GM18951 (cell line): ENCODE results near the gene MAU2.
"Not testable (repeated sequence)": the region's sequence is repeated elsewhere in the genome, so short reads cannot be mapped to it uniquely, and the experiment has no call there.

Experiments
- POLR2A ChIP-seq: IDR thresholded peaks from 4 replicates; pipeline ENCODE4 v1.6.1; 2011; ENCODE audit warnings: mild to moderate bottlenecking; ENCODE audit not compliant: insufficient read length, insufficient read depth; ENCODE audit errors: extremely low read depth
- in situ Hi-C: fragments of 300-500 bp; cut with MboI; formaldehyde crosslinking; loops from one replicate; pipeline ENCODE4 v1.12.0; 2022; ENCODE audit warnings: low sequenced_read_pairs, mixed read lengths, inconsistent platforms; ENCODE audit not compliant: unreplicated experiment

Gene MAU2

DNA sequence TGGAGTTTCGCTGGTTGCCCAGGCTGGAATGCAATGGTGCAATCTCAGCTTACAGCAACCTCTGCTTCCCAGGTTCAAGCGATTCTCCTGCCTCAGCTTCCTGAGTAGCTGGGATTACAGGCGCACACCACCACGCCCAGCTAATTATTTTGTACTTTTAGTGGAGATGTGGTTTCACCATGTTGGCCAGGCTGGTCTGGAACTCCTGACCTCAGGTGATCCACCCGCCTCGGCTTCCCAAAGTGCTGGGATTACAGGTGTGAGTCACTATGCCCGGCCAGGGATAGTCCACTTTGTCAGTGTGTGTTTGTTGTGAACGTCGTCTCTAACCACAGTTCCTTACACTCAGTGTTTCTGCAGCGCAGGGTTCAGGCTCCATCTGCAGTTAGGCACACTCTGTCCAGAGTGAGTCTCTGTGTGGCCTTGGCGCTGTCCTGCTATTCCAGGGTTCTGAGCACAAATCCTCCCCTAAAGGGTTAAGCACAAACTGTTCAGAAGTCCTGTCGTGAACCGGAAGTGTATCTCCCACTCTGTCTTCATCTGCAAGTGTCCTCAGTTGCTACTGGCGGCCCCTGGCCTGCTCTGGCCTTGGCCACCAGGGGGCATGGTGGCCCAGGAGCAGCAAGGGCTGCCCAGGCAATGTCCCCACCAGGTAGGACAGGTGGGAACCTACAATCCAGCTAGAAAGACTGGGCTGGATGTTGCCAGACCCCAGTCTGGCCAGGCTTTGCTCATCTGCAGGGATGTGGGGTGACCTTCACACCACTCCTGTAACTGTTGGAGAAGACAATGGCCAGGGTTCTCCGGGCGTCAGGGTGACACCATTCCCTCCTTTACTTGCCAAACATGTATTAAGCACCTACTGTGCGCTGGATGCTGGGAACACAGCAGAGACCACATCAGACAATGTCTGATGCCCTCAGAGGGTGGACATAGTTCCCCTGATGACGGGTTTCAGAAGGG lies 46.1 kb downstream of the MAU2 start:
- TF ChIP-seq POLR2A, result no peak

DNA sequence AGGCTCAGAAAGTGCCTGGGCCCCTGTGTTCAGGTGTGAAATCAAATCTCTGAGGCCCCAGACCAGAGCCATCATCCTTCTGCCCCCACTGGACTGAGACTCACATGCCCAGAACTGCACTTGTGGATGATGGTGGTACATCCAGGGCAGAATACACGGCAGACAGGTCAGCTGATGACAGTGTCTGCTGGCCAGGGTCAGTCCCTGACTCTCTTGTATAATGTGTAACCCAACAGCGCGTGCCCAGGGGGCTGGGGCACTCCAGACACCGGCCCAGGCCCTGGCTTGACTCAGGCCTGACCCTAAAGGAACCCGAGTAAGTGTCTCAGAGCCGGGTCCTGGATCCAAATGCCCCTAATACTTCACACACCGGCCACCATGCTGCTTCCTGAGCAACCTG lies 47.5 kb downstream of the MAU2 start:
- in situ Hi-C loops, result loop anchor here (5.0 to 25.0 kb wide), 2 partner anchors 124 to 269 kb away; partner anchors contain the start of genes GMIP and LPAR2
- no peak for TF ChIP-seq POLR2A

More for the DNA sequence above, 46.1 kb downstream of the MAU2 start:
- in situ Hi-C loops, result loop anchor here (5.0 to 25.0 kb wide), 2 partner anchors 126 to 271 kb away; partner anchors contain the start of genes GMIP and LPAR2

DNA sequence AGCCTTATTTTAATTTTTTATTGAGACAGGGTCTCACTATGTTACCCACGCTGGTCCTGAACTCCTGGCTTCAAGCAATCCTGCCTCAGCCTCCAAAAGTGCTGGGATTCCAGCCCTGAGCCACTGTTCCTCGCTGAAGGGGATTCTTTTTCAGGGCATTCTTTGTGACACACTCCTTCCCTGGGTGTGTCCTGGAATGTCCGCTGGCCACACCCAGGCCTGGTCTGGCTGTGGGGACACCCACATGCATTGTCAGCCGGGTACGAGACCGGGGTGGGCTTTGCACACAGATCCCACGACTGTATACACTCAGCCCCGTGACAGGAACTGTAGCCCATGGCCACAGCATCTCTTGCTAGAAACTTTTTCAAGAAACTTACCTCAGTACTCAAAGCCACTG lies 50.4 kb downstream of the MAU2 start:
- in situ Hi-C loops, result loop anchor here (25.0 kb wide), 1 partner anchor 266 kb away; the partner anchor contains the start of genes GMIP and LPAR2
- TF ChIP-seq POLR2A, result no peak

- in situ Hi-C loops, result loop anchor here (25.0 kb wide), 1 partner anchor 264 kb away; the partner anchor contains the start of genes GMIP and LPAR2
- peak; percentile 48 for TF ChIP-seq POLR2A
Observed at GRCh38 chr19:19372656-19373416, 52.2 kb downstream of the MAU2 start.

DNA sequence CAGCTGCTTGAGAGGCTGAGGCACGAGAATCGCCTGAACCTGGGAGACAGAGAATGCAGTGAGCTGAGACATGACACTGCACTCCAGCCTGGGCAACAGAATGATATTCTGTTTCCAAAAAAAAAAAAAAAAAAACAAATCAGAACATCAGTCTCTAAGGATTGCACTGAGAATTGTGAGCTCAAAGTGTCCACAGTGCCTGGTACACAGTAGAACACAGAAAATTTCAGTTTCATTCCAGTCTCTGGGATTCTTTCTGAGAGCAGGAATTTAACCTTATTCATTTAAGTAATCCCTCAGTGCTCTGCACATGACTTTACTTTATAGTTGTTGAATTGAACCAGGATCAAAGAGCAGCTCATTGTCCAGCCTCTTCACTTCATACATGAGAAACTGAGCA lies 58.9 kb downstream of the MAU2 start:
- in situ Hi-C loops, result no loop called here
- TF ChIP-seq POLR2A, result no peak

GRCh38 chr19:19380316-19380715 lies 59.7 kb downstream of the MAU2 start:
- in situ Hi-C loops, result not testable (repeated sequence)

DNA sequence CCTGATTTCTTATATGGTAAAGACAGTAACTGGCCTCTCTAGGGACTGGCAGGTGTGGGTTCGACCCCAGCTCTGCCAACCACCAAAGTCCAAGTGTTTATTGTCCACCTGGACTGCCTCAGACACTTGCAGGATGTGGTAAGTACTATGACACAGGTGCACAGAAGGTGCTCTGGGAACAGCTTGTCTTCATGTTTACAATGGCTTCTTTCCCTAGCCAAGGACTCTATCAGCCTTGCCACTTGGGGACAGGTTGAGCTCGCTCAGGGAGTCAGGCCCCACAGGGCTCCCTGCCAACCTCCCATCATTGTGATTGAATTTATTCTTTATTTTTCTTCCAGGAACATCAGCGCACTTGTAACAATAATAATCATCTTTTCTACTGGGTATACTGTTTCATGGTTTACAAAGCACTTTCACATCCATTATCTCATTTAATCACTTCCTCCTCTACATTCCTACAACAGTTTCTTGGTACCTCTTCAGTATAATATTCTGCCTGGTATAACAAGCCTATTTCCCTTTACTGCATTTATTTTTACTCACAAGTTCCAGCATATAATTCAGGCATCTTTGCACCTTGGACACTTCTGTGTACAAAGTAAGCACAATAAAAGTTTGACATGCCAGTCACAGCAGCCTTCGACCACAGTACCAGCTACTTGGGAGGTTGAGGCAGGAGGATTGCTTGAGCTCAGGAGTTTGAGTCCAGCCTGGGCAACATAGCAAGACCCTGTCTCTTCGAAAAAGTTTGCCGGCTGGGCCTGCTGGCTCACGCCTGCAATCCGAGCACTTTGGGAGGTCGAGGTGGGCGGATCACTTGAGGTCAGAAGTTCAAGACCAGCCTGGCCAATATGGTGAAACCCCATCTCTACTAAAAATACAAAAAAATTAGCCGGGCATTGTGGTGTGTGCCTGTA lies 60.6 kb downstream of the MAU2 start:
- no peak for TF ChIP-seq POLR2A
- in situ Hi-C loops, result no loop called here

DNA sequence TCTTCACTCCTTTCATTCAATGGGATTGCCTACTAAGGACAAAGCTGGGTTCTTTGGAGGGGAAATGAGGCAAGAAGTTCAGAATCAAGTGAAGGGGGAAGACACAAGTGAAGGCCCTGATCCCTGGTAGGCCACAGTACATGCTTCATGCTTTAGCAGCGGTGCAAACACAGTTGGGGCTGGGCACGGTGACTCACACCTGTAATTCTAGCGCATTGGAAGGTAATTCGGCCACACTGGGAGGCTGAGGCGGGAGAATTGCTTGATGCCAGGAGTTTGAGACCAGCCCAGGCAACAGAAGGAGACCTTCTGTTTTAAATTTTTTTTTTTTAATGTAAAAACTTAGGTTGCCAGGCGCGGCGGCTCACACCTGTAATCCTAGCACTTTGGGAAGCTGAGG lies 61.5 kb downstream of the MAU2 start:
- in situ Hi-C loops, result no loop called here
- TF ChIP-seq POLR2A, result no peak

DNA sequence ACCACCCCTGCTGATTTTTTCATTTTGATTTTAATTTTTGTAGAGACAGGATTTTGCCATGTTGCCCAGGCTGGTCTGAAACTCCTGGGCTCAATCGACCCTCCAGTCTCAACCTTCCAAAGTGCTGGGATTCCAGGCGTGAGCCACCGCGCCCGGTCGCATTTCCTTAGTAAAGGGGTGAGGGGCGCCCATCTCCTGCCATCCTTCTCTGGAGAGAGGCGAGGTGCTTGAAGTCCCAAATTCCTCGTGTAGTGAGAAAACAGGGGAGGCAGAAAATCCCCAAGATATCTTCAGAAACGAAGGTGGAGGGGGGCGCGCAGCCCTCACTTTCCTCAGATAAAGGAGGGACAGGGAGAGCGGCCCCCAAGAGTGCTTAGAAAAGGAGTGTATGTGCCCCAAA lies 63.9 kb downstream of the MAU2 start:
- in situ Hi-C loops, result no loop called here

GRCh38 chr19:19385131-19385895 lies 64.7 kb downstream of the MAU2 start:
- in situ Hi-C loops, result no loop called here
- TF ChIP-seq POLR2A, result peak; percentile 88

More for the DNA sequence above, 63.9 kb downstream of the MAU2 start:
- no peak for TF ChIP-seq POLR2A

DNA sequence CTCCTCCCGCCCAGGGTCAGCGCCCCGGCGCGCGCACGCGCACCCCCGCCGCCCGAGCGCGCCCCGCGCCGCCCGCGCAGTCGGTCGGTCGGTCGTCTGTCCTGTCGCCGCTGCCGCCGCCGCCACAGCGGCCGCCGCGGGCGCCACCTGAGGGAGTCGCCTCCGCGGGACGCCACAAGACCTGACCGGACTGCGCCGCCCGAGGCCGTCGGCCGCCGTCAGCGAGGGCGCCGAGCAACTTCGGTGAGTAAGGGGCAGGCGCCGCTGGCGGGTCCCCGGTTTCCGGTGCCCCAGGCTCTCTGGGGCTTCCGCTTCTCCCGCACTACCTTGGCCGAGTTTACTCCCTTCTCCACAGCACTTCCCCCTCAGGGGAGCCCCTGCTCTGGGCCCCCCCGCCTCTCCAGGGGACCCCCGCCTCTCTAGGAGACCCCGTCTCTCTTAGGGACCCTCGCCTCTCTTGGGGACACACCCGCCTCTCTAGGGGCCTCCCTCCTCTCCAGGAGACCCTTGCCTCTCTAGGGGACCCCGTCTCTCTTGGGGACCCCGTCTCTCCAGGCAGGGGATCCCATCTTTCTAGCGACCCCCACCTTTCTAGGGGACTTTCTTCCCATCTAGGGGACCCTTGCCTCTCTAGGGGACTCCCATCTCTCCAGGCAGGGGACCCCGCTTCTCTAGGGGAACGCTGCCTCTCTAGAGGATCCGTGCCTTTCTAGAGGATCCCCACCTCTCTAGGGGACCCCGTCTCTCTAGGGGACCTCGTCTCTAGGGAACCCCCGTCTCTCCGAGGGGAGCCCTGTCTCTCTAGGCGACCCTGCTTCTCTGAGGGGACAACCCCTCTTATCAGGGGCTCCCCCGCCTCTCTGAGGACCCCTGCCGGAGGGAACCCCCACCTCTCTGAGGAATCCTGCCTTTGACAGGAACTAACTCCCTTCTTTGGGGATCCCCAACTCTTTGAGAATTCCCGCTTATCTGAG lies 65.6 kb downstream of the MAU2 start:
- in situ Hi-C loops, result no loop called here
- TF ChIP-seq POLR2A, result peak; percentile 92
